Activated B cell treated with CpG ODN at 0.5 μM for 24 hours (primary cell): ENCODE results near the gene WDR7. TPM values are rescaled to one million over a fixed set of nuclear protein-coding genes. Genes with fewer than 3 reads are reported as not detected.

Experiments
- ATAC-seq: fragments of 200-7000 bp; cut with Tn5 transposase; one replicate; pipeline ENCODE4 v1.10.0; 2021; ENCODE audit warnings: low read depth, mild to moderate bottlenecking, moderate library complexity
- CTCF ChIA-PET: fragments of 350-600 bp; sonication (Branson Sonifier 250); formaldehyde crosslinking; loops from one replicate; lab custom pipeline; 2021; ENCODE audit warnings: antibody characterized with exemption; lab: Charles Lee
- POLR2A ChIA-PET: fragments of 350-600 bp; sonication (Branson Sonifier 250); formaldehyde crosslinking; loops from one replicate; lab custom pipeline; 2021; ENCODE audit warnings: antibody characterized with exemption; lab: Charles Lee
- DNase-seq: peaks from one replicate; pipeline ENCODE4 v3.0.0; 2022
- H3K27ac Mint-ChIP-seq: one replicate; pipeline ENCODE4 v1.8.0; 2020; ENCODE audit warnings: mixed read lengths
- H3K27me3 Mint-ChIP-seq: one replicate; pipeline ENCODE4 v1.8.0; 2021; ENCODE audit warnings: mixed read lengths
- H3K36me3 Mint-ChIP-seq: one replicate; pipeline ENCODE4 v1.8.0; 2021; ENCODE audit warnings: low read depth, mixed read lengths
- H3K4me1 Mint-ChIP-seq: one replicate; pipeline ENCODE4 v1.8.0; 2021; ENCODE audit warnings: mixed read lengths
- H3K4me3 Mint-ChIP-seq: one replicate; pipeline ENCODE4 v1.8.0; 2020; ENCODE audit warnings: mild to moderate bottlenecking, mixed read lengths
- H3K9me3 Mint-ChIP-seq: one replicate; pipeline ENCODE4 v1.8.0; 2020; ENCODE audit warnings: mixed read lengths
- intact Hi-C: fragments of 100-400 bp; cut with micrococcal nuclease; formaldehyde crosslinking; loops from one replicate; pipeline ENCODE4 v1.15.1; 2024
- total RNA-seq: library from RNA; stranded (reverse); gene quantifications from 2 replicates; pipeline ENCODE4 v1.2.3, GENCODE V29; 2022
- TF ChIP-seq, protein P1 (sequence below): fragments of 200-600 bp; IDR thresholded peaks from one replicate; pipeline ENCODE4 v1.8.0; 2022; ENCODE audit warnings: antibody characterized with exemption, mild to moderate bottlenecking

The WDR7 gene
- total RNA-seq, 1 donor from 2014 or later: 33.4 TPM

DNA sequence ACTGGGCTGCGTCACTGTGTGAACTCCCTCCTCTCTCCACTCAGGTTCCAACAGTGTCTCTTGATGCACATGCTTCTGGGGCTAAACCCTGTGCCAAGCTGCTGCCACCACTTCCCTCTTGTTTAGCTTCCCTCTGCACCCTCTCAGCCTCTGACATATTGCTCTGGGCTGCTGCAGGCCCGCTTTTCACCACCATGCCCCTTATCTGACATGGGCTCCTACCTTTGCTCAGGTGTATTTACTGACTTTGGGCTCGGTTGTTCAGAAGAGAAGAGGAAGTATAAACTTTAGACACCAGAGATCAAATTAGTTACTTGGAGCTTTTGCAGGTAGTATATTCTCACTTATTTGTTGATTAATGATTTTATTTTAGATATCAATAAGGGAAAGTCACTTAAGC is 77.6 kb downstream of the WDR7 start:
- no peaks in the 10 kb centered on the region for H3K27me3 Mint-ChIP-seq
- intact Hi-C loops: loop anchor here (5.0 kb wide), 1 partner anchor 1951 kb away; no protein-coding TSS in a partner anchor
- no peaks in the 10 kb centered on the region for H3K4me1 Mint-ChIP-seq
- no peak for ATAC-seq
- H3K36me3 Mint-ChIP-seq: peaks cover 50% of the 10 kb centered on the region
- no peak for DNase-seq
- H3K9me3 Mint-ChIP-seq: no peaks in the 10 kb centered on the region
- H3K27ac Mint-ChIP-seq: no peak overlapping the region
- TF ChIP-seq, protein P1, sequence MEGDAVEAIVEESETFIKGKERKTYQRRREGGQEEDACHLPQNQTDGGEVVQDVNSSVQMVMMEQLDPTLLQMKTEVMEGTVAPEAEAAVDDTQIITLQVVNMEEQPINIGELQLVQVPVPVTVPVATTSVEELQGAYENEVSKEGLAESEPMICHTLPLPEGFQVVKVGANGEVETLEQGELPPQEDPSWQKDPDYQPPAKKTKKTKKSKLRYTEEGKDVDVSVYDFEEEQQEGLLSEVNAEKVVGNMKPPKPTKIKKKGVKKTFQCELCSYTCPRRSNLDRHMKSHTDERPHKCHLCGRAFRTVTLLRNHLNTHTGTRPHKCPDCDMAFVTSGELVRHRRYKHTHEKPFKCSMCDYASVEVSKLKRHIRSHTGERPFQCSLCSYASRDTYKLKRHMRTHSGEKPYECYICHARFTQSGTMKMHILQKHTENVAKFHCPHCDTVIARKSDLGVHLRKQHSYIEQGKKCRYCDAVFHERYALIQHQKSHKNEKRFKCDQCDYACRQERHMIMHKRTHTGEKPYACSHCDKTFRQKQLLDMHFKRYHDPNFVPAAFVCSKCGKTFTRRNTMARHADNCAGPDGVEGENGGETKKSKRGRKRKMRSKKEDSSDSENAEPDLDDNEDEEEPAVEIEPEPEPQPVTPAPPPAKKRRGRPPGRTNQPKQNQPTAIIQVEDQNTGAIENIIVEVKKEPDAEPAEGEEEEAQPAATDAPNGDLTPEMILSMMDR: no peak
- H3K4me3 Mint-ChIP-seq: no peak overlapping the region
- ChIA-PET CTCF (interaction anchor here (0.6 kb wide), 2 partner anchors 1347 to 1494 kb away, joined by 3 read pairs; no protein-coding TSS in a partner anchor), POLR2A (no interaction called here)

DNA sequence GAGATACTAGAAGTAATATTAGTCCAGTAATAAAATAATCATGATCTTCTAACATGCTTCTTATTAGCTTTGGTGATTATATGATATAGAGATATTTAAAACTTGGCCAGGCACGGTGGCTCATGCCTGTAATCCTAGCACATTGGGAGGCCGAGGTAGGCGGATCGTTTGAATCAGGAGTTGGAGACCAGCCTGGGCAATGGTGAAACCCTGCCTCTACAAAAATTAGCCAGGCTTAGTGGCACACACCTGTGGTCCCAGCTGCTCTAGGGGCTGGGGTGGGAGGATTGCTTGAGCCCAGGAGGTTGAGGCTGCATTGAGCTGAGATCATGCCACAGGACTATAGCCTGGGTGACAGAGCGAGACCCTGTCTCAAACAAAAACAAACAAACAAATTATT is 87.0 kb downstream of the WDR7 start:
- no peak for ATAC-seq
- peaks cover 37% of the 10 kb centered on the region for H3K36me3 Mint-ChIP-seq
- H3K4me3 Mint-ChIP-seq: no peak overlapping the region
- H3K9me3 Mint-ChIP-seq: no peaks in the 10 kb centered on the region
- H3K27me3 Mint-ChIP-seq: no peaks in the 10 kb centered on the region
- H3K27ac Mint-ChIP-seq: no peak overlapping the region
- POLR2A ChIA-PET: interaction anchor here (0.6 kb wide), 1 partner anchor 1412 kb away, joined by 4 read pairs; no protein-coding TSS in a partner anchor
- CTCF ChIA-PET: no interaction called here
- DNase-seq: no peak
- TF ChIP-seq, protein P1: no peak
- no peaks in the 10 kb centered on the region for H3K4me1 Mint-ChIP-seq
- intact Hi-C loops: no loop called here

- Mint-ChIP-seq H3K4me3 (no peak overlapping the region), H3K9me3 (no peaks in the 10 kb centered on the region), H3K27me3 (no peaks in the 10 kb centered on the region), H3K27ac (no peak overlapping the region), H3K36me3 (peaks cover 27% of the 10 kb centered on the region), H3K4me1 (no peaks in the 10 kb centered on the region)
- DNase-seq: no peak
- ChIA-PET POLR2A (no interaction called here), CTCF (interaction anchor here (0.6 kb wide), 1 partner anchor 1355 kb away, joined by 3 read pairs; no protein-coding TSS in a partner anchor)
- intact Hi-C loops: loop anchor here (10.0 kb wide), 1 partner anchor 1395 kb away; no protein-coding TSS in a partner anchor
- TF ChIP-seq, protein P1: no peak
- no peak for ATAC-seq
These were observed 88.6 kb downstream of the WDR7 start for GRCh38 chr18:56739731-56740130.

GRCh38 chr18:56740645-56741044 is 89.5 kb downstream of the WDR7 start:
- Mint-ChIP-seq H3K27me3 (no peaks in the 10 kb centered on the region), H3K4me3 (no peak overlapping the region), H3K9me3 (no peaks in the 10 kb centered on the region), H3K4me1 (no peaks in the 10 kb centered on the region), H3K27ac (no peak overlapping the region), H3K36me3 (peaks cover 17% of the 10 kb centered on the region)
- CTCF ChIA-PET: no interaction called here
- DNase-seq (no peak), ATAC-seq (no peak)
- POLR2A ChIA-PET: no interaction called here
- TF ChIP-seq, protein P1: no peak
- intact Hi-C loops: loop anchor here (10.0 kb wide), 1 partner anchor 1394 kb away; no protein-coding TSS in a partner anchor

- intact Hi-C loops: loop anchor here (10.0 kb wide), 1 partner anchor 1393 kb away; no protein-coding TSS in a partner anchor
- no peak for DNase-seq
- POLR2A ChIA-PET: no interaction called here
- ATAC-seq: no peak
- H3K4me1 Mint-ChIP-seq: peaks cover 6% of the 10 kb centered on the region
- H3K4me3 Mint-ChIP-seq: no peak overlapping the region
- H3K36me3 Mint-ChIP-seq: peaks cover 8% of the 10 kb centered on the region
- no peaks in the 10 kb centered on the region for H3K9me3 Mint-ChIP-seq
- no peak overlapping the region for H3K27ac Mint-ChIP-seq
- H3K27me3 Mint-ChIP-seq: no peaks in the 10 kb centered on the region
- CTCF ChIA-PET: no interaction called here
- TF ChIP-seq, protein P1: no peak
These were observed 90.5 kb downstream of the WDR7 start for GRCh38 chr18:56741685-56742084.
